Activated naive CD4-positive, alpha-beta T cell treated with anti-CD3 and anti-CD28 coated beads, Interleukin-2, amount 10 ng/mL, durations not matched to agents 7 days and 5 days (primary cell): ENCODE measurements around the gene MYOZ3.

Source experiments
- CTCF ChIA-PET: fragments of 350-600 bp; sonication (Branson Sonifier 250); formaldehyde crosslinking; loops from one replicate; lab custom pipeline; 2021; ENCODE audit warnings: antibody characterized with exemption; lab: Charles Lee
- DNase-seq: peaks from one replicate; pipeline ENCODE4 v3.0.0-alpha.2; 2020
- H3K27ac Mint-ChIP-seq: one replicate; pipeline ENCODE4 v1.8.0; 2021; ENCODE audit warnings: mild to moderate bottlenecking, moderate library complexity, mixed read lengths
- H3K27me3 Mint-ChIP-seq: one replicate; pipeline ENCODE4 v1.8.0; 2021; ENCODE audit warnings: mild to moderate bottlenecking, mixed read lengths
- H3K36me3 Mint-ChIP-seq: one replicate; pipeline ENCODE4 v1.8.0; 2021; ENCODE audit warnings: mixed read lengths
- H3K4me1 Mint-ChIP-seq: one replicate; pipeline ENCODE4 v1.8.0; 2021; ENCODE audit warnings: mixed read lengths
- H3K4me3 Mint-ChIP-seq: one replicate; pipeline ENCODE4 v1.8.0; 2021; ENCODE audit warnings: mild to moderate bottlenecking, moderate library complexity, mixed read lengths
- H3K9me3 Mint-ChIP-seq: one replicate; pipeline ENCODE4 v1.8.0; 2021; ENCODE audit warnings: mixed read lengths

MYOZ3 gene

GRCh38 chr5:150700594-150701377 lies 39.7 kb downstream of the MYOZ3 start, which contains the start of gene RBM22:
RBM22 (minus strand) TSS chr5:150701062; CDS start chr5:150700985, 77 bp downstream.
- peak; percentile 95 for DNase-seq
- Mint-ChIP-seq H3K27ac (no peak within 1 kb of the TSS), H3K27me3 (no peaks in the 10 kb centered on the region), H3K36me3 (peaks cover 21% of the 10 kb centered on the region), H3K4me3 (no peak within 1 kb of the TSS), H3K4me1 (peaks cover 10% of the 10 kb centered on the region), H3K9me3 (no peaks in the 10 kb centered on the region)
- CTCF ChIA-PET: interaction anchor here (0.6 to 3.0 kb wide), 29 partner anchors 10 to 464 kb away, joined by 3 to 57 read pairs (median 4); partner anchors contain the start of genes DCTN4, IRGM and SMIM3

GRCh38 chr5:150703762-150704161 lies 42.7 kb downstream of the MYOZ3 start:
- peaks cover 9% of the 10 kb centered on the region for H3K4me1 Mint-ChIP-seq
- H3K27me3 Mint-ChIP-seq: no peaks in the 10 kb centered on the region
- H3K9me3 Mint-ChIP-seq: no peaks in the 10 kb centered on the region
- peaks cover 9% of the 10 kb centered on the region for H3K36me3 Mint-ChIP-seq
- DNase-seq: no peak
- no peak overlapping the region for H3K27ac Mint-ChIP-seq
- H3K4me3 Mint-ChIP-seq: no peak overlapping the region
- CTCF ChIA-PET: interaction anchor here (1.7 to 2.3 kb wide), 2 partner anchors 75 to 142 kb away, joined by 7 read pairs; partner anchors contain the start of gene SMIM3

- DNase-seq: no peak
- no peaks in the 10 kb centered on the region for H3K9me3 Mint-ChIP-seq
- no peak overlapping the region for H3K4me3 Mint-ChIP-seq
- peaks cover 24% of the 10 kb centered on the region for H3K36me3 Mint-ChIP-seq
- peaks cover 6% of the 10 kb centered on the region for H3K4me1 Mint-ChIP-seq
- H3K27me3 Mint-ChIP-seq: no peaks in the 10 kb centered on the region
- CTCF ChIA-PET: interaction anchor here (1.1 to 2.2 kb wide), 3 partner anchors 14 to 72 kb away, joined by 3 to 6 read pairs (median 4); partner anchors contain the start of gene SMIM3
- no peak overlapping the region for H3K27ac Mint-ChIP-seq
Observed at GRCh38 chr5:150706776-150707390, 45.8 kb downstream of the MYOZ3 start.

GRCh38 chr5:150710165-150710564 lies 49.1 kb downstream of the MYOZ3 start:
- Mint-ChIP-seq H3K9me3 (no peaks in the 10 kb centered on the region), H3K27me3 (no peaks in the 10 kb centered on the region), H3K36me3 (peaks cover 34% of the 10 kb centered on the region), H3K4me1 (no peaks in the 10 kb centered on the region), H3K4me3 (no peak overlapping the region), H3K27ac (no peak overlapping the region)
- CTCF ChIA-PET: interaction anchor here (0.9 kb wide), 1 partner anchor 24 kb away, joined by 3 read pairs; no protein-coding TSS in a partner anchor
- no peak for DNase-seq

- Mint-ChIP-seq H3K36me3 (peaks cover 49% of the 10 kb centered on the region), H3K4me1 (no peaks in the 10 kb centered on the region), H3K4me3 (no peak overlapping the region), H3K27ac (no peak overlapping the region), H3K9me3 (no peaks in the 10 kb centered on the region), H3K27me3 (no peaks in the 10 kb centered on the region)
- no peak for DNase-seq
- CTCF ChIA-PET: interaction anchor here (1.1 kb wide), 1 partner anchor 11 kb away, joined by 3 read pairs; no protein-coding TSS in a partner anchor
Observed at GRCh38 chr5:150723845-150724244, 62.8 kb downstream of the MYOZ3 start.
